T-helper 1 cell treated with Interleukin-12 subunit alpha and Interleukin-12 subunit beta and Interleukin-4 antibody, amounts not matched to agents 30 ng/mL and 1 ng/mL, for 36 hours (primary cell): Measurements from ENCODE around the gene MSH5. TPM values are rescaled to one million over a fixed set of nuclear protein-coding genes. Genes with fewer than 3 reads are reported as not detected.

Source experiments
- intact Hi-C: fragments of 100-400 bp; cut with micrococcal nuclease; formaldehyde crosslinking; loops from one replicate; pipeline ENCODE4 v1.15.1; 2024
- total RNA-seq: library from RNA; stranded (reverse); gene quantifications from 2 replicates; pipeline ENCODE4 v1.2.3, GENCODE V29; 2022

MSH5 gene
- total RNA-seq, 1 donor from 2014 or later = 47.8 TPM

- intact Hi-C loops = no loop called here
Observed at GRCh38 chr6:31752739-31753319, 13.0 kb downstream of the MSH5 start.

GRCh38 chr6:31758281-31758680 is 18.5 kb downstream of the MSH5 start:
- intact Hi-C loops = no loop called here

GRCh38 chr6:31760790-31761189 is 21.0 kb downstream of the MSH5 start:
- intact Hi-C loops = no loop called here

- intact Hi-C loops = no loop called here
Observed at GRCh38 chr6:31761343-31761742, 21.5 kb downstream of the MSH5 start.

GRCh38 chr6:31762356-31762755 is 22.6 kb downstream of the MSH5 start, which contains the start of gene SAPCD1:
Gene SAPCD1, plus strand, starts transcription at chr6:31762656. Its CDS starts 399 bp downstream, at chr6:31763055.
- intact Hi-C loops = no loop called here

- intact Hi-C loops = no loop called here
Observed at GRCh38 chr6:31762878-31763618, 23.2 kb downstream of the MSH5 start.

GRCh38 chr6:31763619-31763940 is 23.8 kb downstream of the MSH5 start:
- intact Hi-C loops = no loop called here

- intact Hi-C loops = no loop called here
Observed at GRCh38 chr6:31764198-31764597, 24.4 kb downstream of the MSH5 start.

- intact Hi-C loops = no loop called here
Observed at GRCh38 chr6:31765559-31765909, 25.7 kb downstream of the MSH5 start.

- intact Hi-C loops = no loop called here
Observed at GRCh38 chr6:31765910-31766794, 26.3 kb downstream of the MSH5 start.

GRCh38 chr6:31767096-31767645 is 27.4 kb downstream of the MSH5 start:
- intact Hi-C loops = no loop called here

GRCh38 chr6:31768363-31769257 is 28.8 kb downstream of the MSH5 start:
- intact Hi-C loops = loop anchor here (1.0 to 2.0 kb wide), 4 partner anchors 30 to 87 kb away; partner anchors contain the start of genes DDAH2, HSPA1B and LY6G5C

GRCh38 chr6:31769684-31770371 is 30.0 kb downstream of the MSH5 start:
- intact Hi-C loops = loop anchor here (1.0 to 5.0 kb wide), 5 partner anchors 31 to 89 kb away; partner anchors contain the start of genes DDAH2, HSPA1B, LSM2 and LY6G5C

- intact Hi-C loops = loop anchor here (5.0 kb wide), 1 partner anchor 36 kb away; the partner anchor contains the start of gene LSM2
Observed at GRCh38 chr6:31770860-31771259, 31.1 kb downstream of the MSH5 start.

GRCh38 chr6:31771992-31772358 is 32.2 kb downstream of the MSH5 start:
- intact Hi-C loops = loop anchor here (1.0 to 5.0 kb wide), 2 partner anchors 35 kb away; partner anchors contain the start of gene LSM2

- intact Hi-C loops = no loop called here
Observed at GRCh38 chr6:31775184-31775583, 35.4 kb downstream of the MSH5 start.

GRCh38 chr6:31775633-31776484 is 36.1 kb downstream of the MSH5 start:
- intact Hi-C loops = no loop called here

GRCh38 chr6:31776485-31776988 is 36.7 kb downstream of the MSH5 start:
- intact Hi-C loops = no loop called here
